Spleen (tissue), 11 donors: Measurements from ENCODE around the gene ANXA2. TPM values are rescaled to one million over a fixed set of nuclear protein-coding genes. Genes with fewer than 3 reads are reported as not detected.

Experiments used
- DNase-seq: peaks from one replicate; pipeline ENCODE4 v3.0.0-alpha.2; 2020
- H3K27ac ChIP-seq, 8 donors: fragments of 200-600 bp; sonication (generic) in 7 of 8; 1 replicate in 4 of 8; 2 replicates in 4 of 8; pipeline versions ENCODE4 v1.5.0 to v1.8.0; 2016 to 2021; ENCODE audit warnings: inconsistent platforms in 4 of 8, mild to moderate bottlenecking in 4 of 8, moderate library complexity in 1 of 8
- H3K27me3 ChIP-seq, 7 donors: fragments of 200-600 bp; sonication (generic) in 6 of 7; replicated peaks in 1 of 7; 1 replicate in 4 of 7; 2 replicates in 3 of 7; pipeline versions ENCODE4 v1.5.0 to v1.8.0; 2016 to 2021; ENCODE audit warnings: inconsistent platforms in 3 of 7, mild to moderate bottlenecking in 1 of 7
- H3K36me3 ChIP-seq, 6 donors: fragments of 200-600 bp; sonication (generic) in 5 of 6; 1 replicate in 4 of 6; 2 replicates in 2 of 6; pipeline versions ENCODE4 v1.5.0 to v1.8.0; 2016 to 2021; ENCODE audit warnings: inconsistent platforms in 2 of 6
- H3K4me1 ChIP-seq, 6 donors: fragments of 200-600 bp; sonication (generic) in 5 of 6; 1 replicate in 3 of 6; 2 replicates in 3 of 6; pipeline versions ENCODE4 v1.5.0 to v1.8.0; 2016 to 2021; ENCODE audit warnings: inconsistent platforms in 3 of 6
- H3K4me3 ChIP-seq, 8 donors: fragments of 200-600 bp; sonication (generic) in 7 of 8; 1 replicate in 4 of 8; 2 replicates in 4 of 8; pipeline versions ENCODE4 v1.5.0 to v1.8.0; 2016 to 2021; ENCODE audit warnings: inconsistent platforms in 4 of 8, mild to moderate bottlenecking in 4 of 8, moderate library complexity in 2 of 8
- H3K9me3 ChIP-seq, 8 donors: fragments of 200-600 bp; sonication (generic) in 7 of 8; 1 replicate in 4 of 8; 2 replicates in 4 of 8; pipeline versions ENCODE4 v1.5.0 to v1.8.0; 2016 to 2021; ENCODE audit warnings: inconsistent platforms in 4 of 8
- CTCF ChIP-seq, 11 experiments: fragments of 200-600 bp in 7 of 11; fragments of 450-650 bp in 4 of 11; sonication (generic) in 4 of 11; IDR thresholded peaks in 8 of 11; conservative IDR thresholded peaks in 3 of 11; 1 replicate in 7 of 11; 2 replicates in 4 of 11; pipeline versions ENCODE4 v1.4.0 to v1.8.0; 2016 to 2021; ENCODE audit warnings: antibody characterized with exemption in 11 of 11, inconsistent platforms in 4 of 11, mild to moderate bottlenecking in 1 of 11
- POLR2A ChIP-seq, 3 donors: fragments of 450-650 bp; IDR thresholded peaks; one replicate each; pipeline ENCODE4 v1.5.1; 2017; ENCODE audit warnings: antibody characterized with exemption in 3 of 3, mild to moderate bottlenecking in 1 of 3
- POLR2AphosphoS5 ChIP-seq, 3 donors: sonication (generic); formaldehyde crosslinking; IDR thresholded peaks; one replicate each; pipeline ENCODE4 v1.5.1; 2017; ENCODE audit warnings: antibody characterized with exemption in 3 of 3
- WGBS, 5 donors: extraction: QIAGEN DNeasy Blood & Tissue Kit in 3 of 5; methylation state at CpG; one replicate each; pipeline versions ENCODE4 v1.1.5 to v1.1.7; 2013 to 2018; 5-methylcytosine and 5-hydroxymethylcytosine counted together
- intact Hi-C: fragments of 100-400 bp; cut with DNase I; formaldehyde crosslinking; loops from one replicate; pipeline ENCODE4 v1.15.0; 2023; ENCODE audit warnings: low total_unique reads
- polyA plus RNA-seq, 3 donors: library from polyadenylated mRNA; stranded (reverse); fragments of 200-250 nt; gene quantifications; one replicate each; pipeline ENCODE4 v1.2.1, GENCODE V29; 2013
- total RNA-seq, 7 donors: library from RNA; depleted of rRNA in 3 of 7; stranded (reverse); fragments of >200 nt in 3 of 7; fragmentation: NEBNext Ultra II Directional in 4 of 7; extraction: Animal tissue kit (Norgen Biotek cat#: 25700) in 4 of 7; gene quantifications; one replicate each; pipeline versions ENCODE4 v1.1.0 to v1.2.1, GENCODE V29; 2016 to 2021
- donor health status: healthy with polysubstance abuse.
- donor health status: DM: no; HTN: no; CAD: no; lungs with moderate emphysema.
- donor health status: DM: no; HTN: no; CAD: no.
- donor health status: Bipolar disorder and iron deficiency.
- donor health status: healthy.
- donor health status: DM: no; HTN: no; CAD: no.
- donor health status: DM: yes; HTN: yes; CAD: no.

Gene ANXA2
- total and polyA plus RNA-seq, 10 donors: 163 to 437 (median 337) TPM

GRCh38 chr15:60315878-60316277 lies 81.9 kb downstream of the ANXA2 start:
- intact Hi-C loops: no loop called here
- H3K27ac ChIP-seq: no peak overlapping the region
- WGBS, 5 donors: 38 to 68% (median 59%) methylated on average over 4 of the region's 4 CpGs

GRCh38 chr15:60313906-60314305 lies 83.9 kb downstream of the ANXA2 start:
- peaks cover 0 to 8% (median 0%) of the 10 kb centered on the region in 8 donors for H3K9me3 ChIP-seq
- no peaks in the 10 kb centered on the region for H3K36me3 ChIP-seq
- TF ChIP-seq CTCF (IDR thresholded peaks at IDR 0.05 in 8 of 11, conservative IDR thresholded peaks at IDR 0.05 in 3 of 11): no peak
- TF ChIP-seq POLR2AphosphoS5 (IDR thresholded peaks at IDR 0.05): no peak
- no peak for TF ChIP-seq POLR2A (IDR thresholded peaks at IDR 0.05)
- H3K27me3 ChIP-seq: peaks cover 0 to 13% (median 0%) of the 10 kb centered on the region in 7 donors
- H3K4me1 ChIP-seq: no peaks in the 10 kb centered on the region
- no peak overlapping the region for H3K27ac ChIP-seq
- H3K4me3 ChIP-seq: no peak overlapping the region
- 79 to 96% (median 85%) methylated on average over 4 of the region's 4 CpGs for WGBS, 5 donors
- DNase-seq: no peak
- intact Hi-C loops: no loop called here

More at GRCh38 chr15:60315878-60316277, 81.9 kb downstream of the ANXA2 start:
- DNase-seq: no peak
- H3K27me3 ChIP-seq: no peaks in the 10 kb centered on the region
- TF ChIP-seq POLR2AphosphoS5 (IDR thresholded peaks at IDR 0.05): no peak
- TF ChIP-seq POLR2A (IDR thresholded peaks at IDR 0.05): no peak
- no peak for TF ChIP-seq CTCF (IDR thresholded peaks at IDR 0.05 in 8 of 11, conservative IDR thresholded peaks at IDR 0.05 in 3 of 11)
- H3K4me1 ChIP-seq: no peaks in the 10 kb centered on the region
- H3K36me3 ChIP-seq: no peaks in the 10 kb centered on the region
- peaks cover 0 to 8% (median 0%) of the 10 kb centered on the region in 8 donors for H3K9me3 ChIP-seq
- no peak overlapping the region for H3K4me3 ChIP-seq

- TF ChIP-seq POLR2A (IDR thresholded peaks at IDR 0.05): no peak
- TF ChIP-seq CTCF (IDR thresholded peaks at IDR 0.05 in 8 of 11, conservative IDR thresholded peaks at IDR 0.05 in 3 of 11): no peak
- no peak for TF ChIP-seq POLR2AphosphoS5 (IDR thresholded peaks at IDR 0.05)
- intact Hi-C loops: no loop called here
- H3K27me3 ChIP-seq: peaks cover 0 to 30% (median 0%) of the 10 kb centered on the region in 7 donors
- H3K9me3 ChIP-seq: no peaks in the 10 kb centered on the region
- DNase-seq: no peak
- H3K36me3 ChIP-seq: no peaks in the 10 kb centered on the region
- 59 to 79% (median 68%) methylated on average over 3 of the region's 3 CpGs for WGBS, 5 donors
- no peaks in the 10 kb centered on the region for H3K4me1 ChIP-seq
- H3K4me3 ChIP-seq: no peak overlapping the region
- no peak overlapping the region for H3K27ac ChIP-seq
Measured at GRCh38 chr15:60307034-60307433, 90.8 kb downstream of the ANXA2 start.

GRCh38 chr15:60301024-60301423 lies 96.8 kb downstream of the ANXA2 start:
- TF ChIP-seq CTCF (IDR thresholded peaks at IDR 0.05 in 8 of 11, conservative IDR thresholded peaks at IDR 0.05 in 3 of 11) (no peak), POLR2AphosphoS5 (IDR thresholded peaks at IDR 0.05) (no peak)
- Histone ChIP-seq H3K4me1 (no peaks in the 10 kb centered on the region), H3K36me3 (no peaks in the 10 kb centered on the region), H3K4me3 (no peak overlapping the region), H3K9me3 (peaks cover 0 to 6% (median 0%) of the 10 kb centered on the region in 8 donors), H3K27ac (no peak overlapping the region), H3K27me3 (peaks cover 0 to 3% (median 0%) of the 10 kb centered on the region in 7 donors)
- intact Hi-C loops: no loop called here
- no peak for DNase-seq
- 68 to 82% (median 78%) methylated on average over 1 of the region's 1 CpG for WGBS, 5 donors
